HG03066 (cell line): ENCODE results near the gene ACP1.
"Not testable (repeated sequence)": the region's sequence is repeated elsewhere in the genome, so short reads cannot be mapped to it uniquely, and the experiment has no call there.

Source experiments
- ATAC-seq: cut with Tn5 transposase; IDR thresholded peaks from one replicate; pipeline ENCODE4 v1.9.1; 2021; ENCODE audit warnings: low read depth; ENCODE audit not compliant: unreplicated experiment

The ACP1 gene

DNA sequence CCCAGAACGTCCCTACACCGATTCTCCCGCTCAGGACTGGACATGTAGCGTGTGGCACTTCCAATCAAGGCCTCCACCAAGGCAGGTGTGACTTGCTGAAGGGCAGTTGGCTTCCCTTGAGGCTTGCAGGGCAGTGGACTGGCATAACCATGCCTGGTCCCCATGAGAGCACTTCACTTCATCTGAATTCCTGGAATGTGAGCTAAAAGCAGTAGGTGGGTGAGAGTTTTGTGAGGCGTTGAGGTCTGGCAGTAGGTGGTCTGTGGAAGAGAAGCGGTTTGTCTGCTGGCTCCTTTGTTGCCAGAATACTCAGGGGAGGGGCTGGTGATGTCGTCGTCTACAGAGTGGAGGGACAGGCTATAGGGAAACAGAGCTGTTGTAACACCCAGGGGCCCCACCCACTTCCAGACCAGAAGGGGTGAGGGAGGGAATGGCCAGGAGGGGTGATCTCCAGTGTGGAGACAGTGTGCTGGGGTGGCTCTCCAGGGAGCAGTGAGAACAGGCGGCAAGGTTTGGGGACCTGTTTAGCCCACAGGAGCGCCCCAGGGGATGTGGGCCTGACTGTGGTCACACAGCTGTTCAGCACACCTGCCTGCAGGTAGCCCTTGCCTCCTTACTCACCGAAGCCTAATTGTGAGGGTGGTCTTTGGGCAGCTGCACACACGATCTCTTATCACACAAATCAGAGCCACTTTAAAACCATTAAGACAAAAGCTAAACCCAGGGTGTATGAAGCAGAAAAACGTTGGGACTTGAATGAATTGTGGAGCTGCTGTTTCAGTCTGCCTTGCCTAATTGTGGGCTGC is 44.6 kb downstream of the ACP1 start:
- no peak for ATAC-seq

DNA sequence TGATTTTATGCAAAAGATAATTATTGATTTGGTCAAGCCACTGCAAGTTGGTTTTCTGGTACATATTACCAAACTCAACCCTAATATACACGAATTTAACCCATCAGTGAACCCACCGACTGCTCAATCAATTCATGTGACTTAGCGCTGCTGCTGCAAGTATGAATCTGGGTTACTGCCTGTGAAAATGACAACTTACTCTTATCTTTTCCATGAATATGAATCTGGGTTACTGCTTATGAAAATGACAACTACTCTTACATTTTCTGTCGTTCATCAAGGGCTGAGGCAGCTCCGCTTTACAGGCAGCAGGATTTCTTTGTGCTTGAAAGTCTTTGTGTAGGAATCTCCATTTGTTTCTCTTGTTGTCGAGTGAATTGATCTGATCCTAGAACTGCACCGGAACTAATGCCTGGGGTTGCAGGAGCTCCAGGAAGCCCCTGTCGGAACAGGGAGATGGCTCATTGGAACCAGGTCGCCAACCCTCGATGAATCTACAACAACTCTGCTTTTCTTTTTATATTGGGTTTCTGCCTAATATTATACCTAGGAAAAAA is 45.3 kb downstream of the ACP1 start:
- no peak for ATAC-seq

- no peak for ATAC-seq
Observed at GRCh38 chr2:310994-311393, 46.2 kb downstream of the ACP1 start.

- no peak for ATAC-seq
Observed at GRCh38 chr2:313991-314390, 49.2 kb downstream of the ACP1 start.

- ATAC-seq: no peak
Observed at GRCh38 chr2:314561-315336, 50.0 kb downstream of the ACP1 start.

DNA sequence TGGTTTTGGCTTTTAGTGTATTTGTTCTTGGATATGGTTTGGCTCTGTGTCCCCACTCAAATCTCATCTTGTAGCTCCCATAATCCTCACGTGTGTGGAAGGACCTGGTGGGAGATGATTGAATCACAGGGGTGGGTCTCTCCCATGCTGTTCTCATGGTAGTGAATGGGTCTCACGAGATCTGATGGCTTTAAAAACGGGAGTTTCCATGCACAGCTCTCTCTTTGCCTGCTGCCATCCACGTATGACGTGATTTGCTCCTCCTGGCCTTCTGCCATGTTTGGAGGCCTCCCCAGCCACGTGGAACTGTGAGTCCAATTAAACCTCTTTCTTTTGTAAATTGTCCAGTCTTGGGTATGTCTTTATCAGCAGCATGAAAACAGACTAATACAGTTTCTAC is 51.2 kb downstream of the ACP1 start:
- ATAC-seq: not testable (repeated sequence)

DNA sequence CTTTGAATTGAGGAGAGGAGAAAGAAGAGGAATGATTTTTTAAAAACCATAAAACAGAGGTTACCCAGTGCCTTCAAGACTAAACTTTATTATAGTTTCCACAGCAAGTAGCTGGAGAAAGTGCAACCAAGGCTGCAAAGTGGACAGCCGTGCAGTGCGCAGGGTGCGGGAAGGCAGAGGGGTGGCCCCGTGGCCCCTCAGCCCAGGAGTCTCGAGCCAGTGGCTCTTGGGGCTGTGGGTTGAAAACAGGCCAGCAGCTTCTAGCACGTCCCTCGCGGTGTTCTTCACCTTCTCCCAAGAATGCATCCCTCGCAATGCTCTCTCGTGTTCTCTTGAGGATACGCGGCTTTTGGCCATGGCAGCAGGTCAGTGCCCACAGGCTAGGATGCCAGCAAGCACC is 51.6 kb downstream of the ACP1 start:
- no peak for ATAC-seq

DNA sequence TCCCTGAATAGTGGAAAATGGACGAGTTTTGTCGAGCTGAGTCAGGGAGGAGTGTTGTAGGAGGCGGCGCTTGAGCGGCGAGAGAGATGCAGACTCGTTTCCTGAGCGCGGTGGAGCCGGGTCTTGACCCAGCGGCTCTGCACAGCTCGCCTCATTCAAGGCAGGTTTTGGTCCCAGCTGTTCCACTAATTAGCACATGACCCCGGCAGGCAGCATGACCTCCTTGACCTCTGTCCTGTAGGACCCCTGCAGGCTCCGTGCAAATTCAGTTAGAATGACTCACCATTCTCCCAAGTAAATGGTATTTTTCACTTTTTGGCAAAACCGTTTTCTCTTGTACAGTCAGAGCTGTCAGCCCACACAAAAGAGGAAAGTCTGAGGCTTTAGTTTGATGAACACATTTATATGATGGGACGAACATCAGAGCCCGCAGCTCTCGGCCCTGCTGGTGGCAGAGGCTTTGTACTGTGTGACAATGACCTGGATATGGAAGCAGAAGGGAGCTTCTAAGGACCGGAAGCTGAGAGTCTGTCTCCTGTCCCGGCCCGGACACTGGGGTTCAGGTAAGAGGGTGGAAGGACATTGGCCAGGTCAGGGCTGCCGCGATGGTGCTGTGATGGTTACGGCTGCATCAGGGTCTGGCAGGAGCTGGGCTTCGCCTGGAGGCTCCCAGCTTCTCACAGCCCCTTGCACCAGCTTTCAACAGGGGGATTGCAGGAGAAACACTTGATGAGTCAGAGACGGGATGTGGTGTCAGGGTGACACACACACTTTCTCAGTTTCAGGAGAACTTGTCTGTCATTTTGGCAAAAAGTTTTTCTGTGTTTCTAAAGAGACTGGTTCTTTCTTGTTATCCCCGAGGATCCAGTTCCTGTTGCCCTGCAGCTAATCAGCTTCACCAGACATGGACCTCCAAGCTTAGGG is 53.0 kb downstream of the ACP1 start:
- ATAC-seq: no peak

GRCh38 chr2:319059-319600 is 54.4 kb downstream of the ACP1 start:
- ATAC-seq: no peak

DNA sequence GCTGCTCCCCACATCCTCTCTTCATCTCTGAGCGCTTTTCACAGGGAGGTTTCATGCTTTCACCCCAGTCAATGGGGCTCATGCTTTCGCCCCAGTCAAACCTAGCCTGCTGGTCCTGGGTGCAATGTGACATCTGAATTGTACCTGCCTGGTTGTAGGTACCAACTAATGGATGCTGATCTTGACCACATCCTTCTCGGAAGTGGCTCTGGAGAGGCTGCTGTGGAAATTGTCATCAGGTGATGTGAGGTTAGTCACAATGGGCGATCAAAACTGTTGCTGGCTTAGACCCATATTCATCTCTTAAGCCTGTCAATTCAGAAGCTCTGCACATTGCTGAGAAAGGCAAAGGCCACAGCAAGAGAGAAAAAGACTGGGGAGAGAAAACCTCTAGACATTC is 55.8 kb downstream of the ACP1 start:
- ATAC-seq: no peak

- ATAC-seq: no peak
Observed at GRCh38 chr2:322326-322725, 57.6 kb downstream of the ACP1 start.

DNA sequence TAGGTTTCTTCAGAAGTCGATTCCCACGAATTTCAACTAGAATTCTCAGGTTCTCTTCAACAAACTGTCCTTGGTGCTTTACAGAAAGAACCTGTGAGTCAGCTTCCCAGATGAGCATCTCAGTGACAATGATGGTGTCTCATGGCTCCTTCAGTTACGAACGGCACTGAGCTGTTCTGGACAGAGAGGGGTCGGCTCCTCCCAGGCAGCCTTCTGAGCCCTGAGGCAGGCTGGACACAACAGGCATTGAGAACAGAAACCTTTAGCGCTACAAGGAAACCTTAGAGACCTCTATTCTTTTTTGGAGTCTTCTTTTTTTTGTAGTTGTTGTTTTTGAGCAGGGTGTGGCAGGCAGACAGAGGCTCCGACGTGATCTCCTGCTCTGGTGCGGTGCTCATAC is 58.3 kb downstream of the ACP1 start:
- ATAC-seq: no peak
